SKM-1 treated with dmso at 0.1 percent for 144 hours (cell line): ENCODE results near the gene SPDYC.
A peak's percentile ranks its signal among the peaks of the same experiment; 100 is the strongest.
"Not testable (repeated sequence)": the region's sequence is repeated elsewhere in the genome, so short reads cannot be mapped to it uniquely, and the experiment has no call there.

ENCODE experiments used
- DNase-seq: peaks from one replicate; lab custom pipeline; 2025; ENCODE audit not compliant: unreplicated experiment; lab: John Stamatoyannopoulos, UW

Gene SPDYC

DNA sequence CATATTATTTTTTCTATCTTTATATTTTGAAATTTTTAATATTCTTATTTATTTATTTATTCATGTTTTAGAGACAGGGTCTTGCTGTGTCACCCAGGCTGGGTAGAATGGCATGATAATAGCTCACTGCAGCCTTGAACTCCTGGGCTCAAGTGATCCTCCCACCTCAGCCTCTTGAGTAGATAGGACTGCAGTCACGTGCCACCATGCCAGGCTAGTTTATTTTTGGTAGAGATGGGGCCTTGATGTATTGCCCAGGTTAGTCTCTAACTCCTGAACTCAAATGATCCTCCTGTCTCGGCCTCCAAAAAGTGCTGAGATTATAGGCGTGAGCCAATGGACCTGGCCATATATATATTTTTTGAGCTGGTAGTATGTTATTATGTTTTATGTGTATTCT lies 2.4 kb upstream of the SPDYC start:
- DNase-seq = no peak

DNA sequence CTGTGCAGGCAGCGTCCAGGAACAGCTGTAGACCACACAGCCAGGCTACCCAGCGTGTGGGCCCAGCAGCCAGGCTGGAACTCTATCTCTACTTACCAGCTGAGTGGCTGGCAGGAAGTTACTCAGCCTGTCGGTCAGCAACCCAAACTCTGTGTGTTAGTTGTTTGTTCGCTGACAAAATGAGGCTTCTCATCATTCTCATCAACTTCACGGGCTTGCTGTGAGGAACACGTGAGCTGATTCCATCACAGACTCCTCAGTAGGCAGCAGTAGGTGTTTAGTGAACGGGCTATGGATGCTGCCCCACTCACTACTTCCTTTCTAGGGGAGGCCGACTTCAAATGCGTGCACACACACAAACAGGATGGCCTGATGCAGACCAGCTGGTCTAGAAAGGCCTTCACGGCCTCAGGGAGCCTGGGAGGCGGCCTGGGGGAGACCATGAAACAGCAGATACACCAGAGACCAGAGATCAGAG lies 830 bp upstream of the SPDYC start:
- no peak for DNase-seq

DNA sequence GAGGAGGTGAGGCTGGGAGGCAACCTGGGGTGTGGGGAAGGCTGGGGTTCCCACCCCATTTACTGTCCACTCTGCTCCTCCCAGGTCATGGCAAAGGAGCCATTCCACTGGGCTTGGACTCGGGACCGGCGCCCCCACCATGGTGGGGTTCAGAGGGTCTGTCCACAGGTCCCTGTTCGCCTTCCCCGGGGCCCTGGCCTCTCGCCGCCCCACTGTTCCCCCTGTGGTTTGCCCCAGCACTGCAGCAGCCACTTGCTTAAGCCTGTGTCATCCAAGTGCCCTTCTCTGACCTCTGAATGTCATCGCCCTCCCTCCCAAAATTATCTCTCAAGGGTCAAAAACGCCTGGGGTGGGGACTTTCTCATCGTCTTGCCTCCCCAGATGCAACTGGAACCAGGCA lies 2.6 kb downstream of the SPDYC start:
- DNase-seq = no peak

GRCh38 chr11:65174571-65175010 lies 4.6 kb downstream of the SPDYC start:
- not testable (repeated sequence) for DNase-seq

DNA sequence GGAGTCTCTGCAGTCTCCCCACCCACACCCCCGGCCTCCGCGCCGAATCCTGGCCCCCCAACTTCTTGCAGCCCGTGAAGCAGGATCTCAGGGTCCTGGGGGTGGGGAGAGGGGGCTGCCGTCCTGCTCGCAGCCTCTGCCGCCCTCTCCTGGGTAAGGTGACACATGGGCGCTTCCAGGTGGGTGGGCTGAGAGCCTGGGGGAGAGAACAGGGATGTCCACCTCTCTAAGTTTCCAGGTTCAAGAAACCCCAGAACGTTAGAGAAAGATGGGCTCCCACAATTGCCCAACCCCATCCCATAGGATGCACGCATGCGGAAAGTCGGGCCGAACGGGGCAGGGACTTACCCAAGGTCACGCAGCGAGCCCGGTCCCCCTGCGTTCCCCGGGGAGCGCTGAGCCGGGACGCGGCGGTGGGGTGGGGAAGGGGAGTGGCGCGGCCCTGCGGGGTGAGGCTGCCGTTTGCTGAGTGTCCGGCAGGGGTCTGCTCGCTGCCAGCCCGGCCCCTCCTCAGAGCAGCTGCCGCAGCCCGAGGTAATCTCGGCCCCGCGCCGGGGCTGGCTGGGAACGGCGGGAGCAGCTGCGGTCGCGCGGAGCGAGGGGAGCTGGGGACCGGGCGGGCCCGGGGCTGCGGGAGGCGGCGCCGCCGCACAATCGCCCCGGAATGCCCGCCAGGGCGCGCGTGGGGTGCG lies 11.0 kb downstream of the SPDYC start:
- DNase-seq = peak; percentile 63

GRCh38 chr11:65181569-65182257 lies 11.7 kb downstream of the SPDYC start, which contains the start of gene CAPN1:
Gene CAPN1, plus strand, starts transcription at chr11:65181928. Its CDS starts 774 bp downstream, at chr11:65182702.
- DNase-seq = peak; percentile 82

GRCh38 chr11:65182258-65183170 lies 12.5 kb downstream of the SPDYC start:
- DNase-seq = no peak

DNA sequence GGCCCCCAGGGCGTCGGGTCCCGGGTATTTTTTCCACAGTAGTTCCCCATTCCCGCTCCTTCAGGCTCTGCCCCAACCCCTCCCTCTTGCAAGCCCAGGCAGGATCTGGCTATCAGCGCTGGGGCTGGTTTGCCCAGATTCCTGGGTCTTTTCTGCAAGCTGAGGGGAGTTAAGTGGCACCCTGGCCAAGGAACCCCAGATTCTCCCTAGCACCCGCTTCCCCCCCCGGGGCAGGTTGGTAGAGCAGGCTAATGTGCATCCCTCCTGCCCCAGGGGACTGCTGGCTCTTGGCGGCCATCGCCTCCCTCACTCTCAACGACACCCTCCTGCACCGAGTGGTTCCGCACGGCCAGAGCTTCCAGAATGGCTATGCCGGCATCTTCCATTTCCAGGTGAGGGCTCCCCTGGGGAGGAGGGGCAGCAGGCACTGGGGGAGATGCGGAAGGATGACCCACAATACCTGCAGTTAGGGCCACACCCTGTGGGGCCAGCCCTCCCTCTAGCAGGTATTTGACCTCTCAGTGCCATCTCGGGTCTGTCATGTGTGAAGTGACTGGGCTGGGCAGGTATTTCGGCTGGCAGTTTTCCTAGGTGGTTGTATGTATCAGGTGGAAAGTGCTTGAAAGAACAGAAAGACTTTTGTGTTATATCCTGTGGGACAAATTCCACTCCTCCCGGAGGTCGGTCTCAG lies 13.3 kb downstream of the SPDYC start:
- no peak for DNase-seq

DNA sequence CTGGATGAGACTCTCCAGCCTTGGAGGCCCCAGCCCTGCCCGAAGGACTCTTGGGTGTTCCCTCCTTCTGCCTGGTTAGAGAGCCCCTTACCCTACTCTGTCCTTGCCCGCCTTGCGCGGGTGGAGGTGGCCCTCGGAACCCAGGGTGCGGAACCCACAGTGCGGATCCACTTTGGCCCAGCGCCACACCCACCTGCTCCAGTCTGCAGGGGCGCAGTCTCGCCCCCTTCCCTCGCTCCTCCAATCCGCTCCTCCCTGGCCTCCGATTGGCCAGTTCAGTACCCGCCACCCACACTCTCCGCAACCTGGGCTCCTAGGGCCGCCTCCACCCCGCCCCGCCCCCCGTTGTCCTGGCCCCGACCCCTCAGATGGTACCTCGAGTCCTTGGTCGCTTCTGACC lies 14.1 kb downstream of the SPDYC start:
- DNase-seq = no peak

DNA sequence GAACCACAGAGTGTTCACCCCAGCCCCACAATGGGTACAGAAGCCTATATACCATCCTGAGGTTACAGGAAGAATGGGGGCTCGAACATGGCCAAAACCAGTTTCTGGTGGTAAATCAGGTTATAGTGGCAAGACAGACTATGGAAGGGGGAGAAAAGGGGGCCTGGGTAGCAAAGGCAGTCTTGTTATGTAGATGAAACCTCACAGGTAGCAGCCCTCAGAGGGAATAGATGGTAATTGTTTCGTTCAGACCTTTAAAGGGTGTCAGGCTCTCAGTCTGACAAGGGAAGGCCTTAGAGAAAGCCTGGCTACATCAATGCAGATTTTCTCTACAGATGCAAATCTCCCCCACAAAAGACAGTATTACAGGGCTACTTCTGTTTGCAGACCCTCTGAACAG lies 15.1 kb downstream of the SPDYC start:
- DNase-seq = no peak

GRCh38 chr11:65185869-65186341 lies 15.9 kb downstream of the SPDYC start:
- no peak for DNase-seq

- DNase-seq = no peak
Observed at GRCh38 chr11:65186701-65187100, 16.7 kb downstream of the SPDYC start.

DNA sequence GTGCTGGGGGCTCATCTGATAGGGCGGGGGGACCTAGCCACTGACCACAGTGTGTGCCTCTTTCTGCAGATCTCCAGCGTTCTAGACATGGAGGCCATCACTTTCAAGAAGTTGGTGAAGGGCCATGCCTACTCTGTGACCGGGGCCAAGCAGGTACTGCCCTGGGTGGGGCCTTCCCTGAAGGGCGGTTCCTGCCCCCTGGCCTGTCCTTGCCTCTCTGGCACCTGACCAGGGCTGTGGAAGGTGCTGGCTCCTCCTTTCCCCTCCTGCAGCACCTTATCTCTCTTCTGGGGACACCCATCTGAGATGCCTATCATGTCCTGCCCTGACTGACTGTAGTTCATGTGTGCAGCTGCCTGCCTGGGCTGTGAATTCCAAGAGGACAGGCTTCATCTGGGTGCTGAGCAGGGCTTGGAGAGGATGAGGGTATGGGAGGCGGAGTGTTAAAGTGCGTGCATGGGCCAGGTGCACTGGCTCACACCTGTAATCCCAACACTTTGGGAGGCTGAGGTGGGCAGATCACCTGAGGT lies 17.2 kb downstream of the SPDYC start:
- DNase-seq = no peak

GRCh38 chr11:65187971-65188461 lies 18.0 kb downstream of the SPDYC start:
- no peak for DNase-seq

- no peak for DNase-seq
Observed at GRCh38 chr11:65188486-65188885, 18.5 kb downstream of the SPDYC start.

- DNase-seq = no peak
Observed at GRCh38 chr11:65189191-65189590, 19.2 kb downstream of the SPDYC start.

GRCh38 chr11:65194564-65194963 lies 24.5 kb downstream of the SPDYC start:
- DNase-seq = no peak

- no peak for DNase-seq
Observed at GRCh38 chr11:65204143-65204542, 34.1 kb downstream of the SPDYC start.

GRCh38 chr11:65204646-65205601 lies 34.9 kb downstream of the SPDYC start:
- DNase-seq = peak; percentile 56
